Measurements from ENCODE around the gene PPP3R1. TPM values are rescaled to one million over a fixed set of nuclear protein-coding genes. Genes with fewer than 3 reads are reported as not detected.

Gene PPP3R1
- total RNA-seq, 4 donors from 2014 or later = 19.3 to 28.0 (median 25.7) TPM

GRCh38 chr2:68134554-68134953, 117.8 kb downstream of the PPP3R1 start:
- Histone ChIP-seq H3K4me3 (no peak overlapping the region), H3K27me3 (no peaks in the 10 kb centered on the region), H3K27ac (replicated peaks in 1 of 4) (no peak overlapping the region), H3K4me1 (no peaks in the 10 kb centered on the region), H3K36me3 (peaks cover 14 to 76% (median 43%) of the 10 kb centered on the region in 4 donors), H3K9me3 (no peaks in the 10 kb centered on the region)
- TF ChIP-seq EP300 (IDR thresholded peaks at IDR 0.05) (no peak), POLR2AphosphoS5 (IDR thresholded peaks at IDR 0.05) (no peak), CTCF (IDR thresholded peaks at IDR 0.05) (no peak), POLR2A (IDR thresholded peaks at IDR 0.05; ENCODE audit: low read depth) (no peak)
- intact Hi-C loops (cut with DNase I) = no loop called here
- 97% methylated on average over 6 of the region's 6 CpGs for WGBS
- no peak for DNase-seq (ENCODE audit: extremely low spot score)

- TF ChIP-seq CTCF (IDR thresholded peaks at IDR 0.05) (no peak), EP300 (IDR thresholded peaks at IDR 0.05) (no peak), POLR2A (IDR thresholded peaks at IDR 0.05; ENCODE audit: low read depth) (no peak), POLR2AphosphoS5 (IDR thresholded peaks at IDR 0.05) (no peak)
- H3K36me3 ChIP-seq = peaks cover 14 to 75% (median 43%) of the 10 kb centered on the region in 4 donors
- H3K4me3 ChIP-seq = no peak overlapping the region
- no peaks in the 10 kb centered on the region for H3K4me1 ChIP-seq
- no peak for DNase-seq (ENCODE audit: extremely low spot score)
- H3K27ac ChIP-seq (replicated peaks in 1 of 4) = no peak overlapping the region
- intact Hi-C loops (cut with DNase I) = no loop called here
- no peaks in the 10 kb centered on the region for H3K27me3 ChIP-seq
- 100% methylated on average over 1 of the region's 1 CpG for WGBS
- H3K9me3 ChIP-seq = no peaks in the 10 kb centered on the region
Measured at GRCh38 chr2:68134120-68134519, 118.2 kb downstream of the PPP3R1 start.

Other genes with a start within 250 kb of the PPP3R1 start
- gene C1D, start 189.5 kb downstream of the PPP3R1 start, total RNA-seq = 10 to 100 TPM; 19.7 to 41.1 (median 30.8) TPM
- gene PNO1, start 94.6 kb downstream of the PPP3R1 start, total RNA-seq = 10 to 100 TPM; 16.6 to 27.3 (median 22.2) TPM
- gene CNRIP1, start 67.4 kb upstream of the PPP3R1 start, total RNA-seq = 10 to 100 TPM; 23.5 to 44.4 (median 29.8) TPM
- 10 to 100 TPM in 1 of 4 donors, 1 to 10 TPM in 3; 3.1 to 23.4 (median 6.0) TPM for gene PLEK, start 112.8 kb upstream of the PPP3R1 start, total RNA-seq
- under 1 TPM; 0.33 to 0.83 (median 0.59) TPM for gene FBXO48, start 214.8 kb upstream of the PPP3R1 start, total RNA-seq
- 10 to 100 TPM in 3 of 4 donors, 1 to 10 TPM in 1; 7.6 to 12.1 (median 10.9) TPM for gene APLF, start 215.1 kb upstream of the PPP3R1 start, total RNA-seq

Data from esophagus muscularis mucosa (tissue), 4 donors.